Measurements from ENCODE around the gene VSTM1. TPM values are rescaled to one million over a fixed set of nuclear protein-coding genes. Genes with fewer than 3 reads are reported as not detected.

The VSTM1 gene
- total and polyA plus RNA-seq, 2 donors (not counting 3 experiments of a cell fraction or from before 2014, with no cell fraction given) = not detected

DNA sequence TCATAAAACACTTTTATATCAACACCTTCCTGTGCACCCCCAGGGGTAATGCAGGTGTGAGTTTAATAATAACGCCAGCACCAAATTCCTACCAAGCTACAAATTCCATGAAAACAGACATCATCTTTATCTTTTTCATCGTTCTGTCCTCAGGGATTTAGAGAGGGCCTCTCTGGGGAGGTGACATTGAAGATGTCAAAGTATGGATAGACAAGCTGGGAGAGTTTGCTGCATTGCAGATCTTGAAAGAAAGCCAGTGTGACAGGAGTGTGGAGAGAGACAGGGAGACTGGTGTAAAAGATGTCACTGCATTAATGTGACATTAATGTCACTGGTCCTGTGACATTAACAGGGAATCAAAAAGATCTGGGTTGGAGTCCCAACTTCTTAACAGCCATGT lies 62.2 kb downstream of the VSTM1 start:
- no peaks in the 10 kb centered on the region for H3K4me1 ChIP-seq (ENCODE audit: control insufficient read depth, extremely low read depth, insufficient read depth, low read length)
- POLR2A ChIA-PET = no interaction called here

DNA sequence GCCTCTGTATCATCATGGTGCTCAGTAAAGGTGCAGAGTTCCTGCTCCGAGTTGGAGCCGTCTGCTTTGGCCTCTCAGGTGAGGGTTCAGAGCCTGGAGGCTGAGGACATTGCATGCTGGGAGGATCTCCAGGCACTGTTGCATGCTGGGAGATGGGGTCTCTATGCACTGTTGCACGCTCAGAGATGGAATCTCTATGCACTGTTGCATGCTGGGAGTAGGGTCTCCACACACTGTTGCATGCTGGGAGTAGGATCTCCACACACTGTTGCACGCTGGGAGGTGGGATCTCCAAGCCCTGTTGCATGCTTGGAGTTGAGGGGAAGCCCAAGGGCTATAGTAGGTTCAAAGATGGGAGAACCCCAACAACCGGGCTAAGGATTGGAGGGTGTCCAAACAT lies 64.0 kb downstream of the VSTM1 start:
- peaks cover 0 to 2% of the 10 kb centered on the region in 2 experiments for H3K27me3 ChIP-seq (ENCODE audit: control insufficient read depth in 2 of 2, insufficient read depth in 2 of 2, low read length in 2 of 2)
- ChIA-PET POLR2A (no interaction called here), CTCF (no interaction called here)
- no peaks in the 10 kb centered on the region for H3K79me2 ChIP-seq (ENCODE audit: control insufficient read depth, insufficient read depth, low read length)
- H3K9ac ChIP-seq (replicated peaks; ENCODE audit: extremely low read depth, insufficient read depth, low read length) = no peak overlapping the region
- no peaks in the 10 kb centered on the region for H3K9me3 ChIP-seq (replicated peaks; ENCODE audit: control insufficient read depth, insufficient read depth, low read length)
- H2AFZ ChIP-seq (ENCODE audit: low read depth, low read length) = no peak overlapping the region
- H3K4me2 ChIP-seq (ENCODE audit: insufficient read depth, low read length) = no peak overlapping the region
- H3K27ac ChIP-seq (ENCODE audit: insufficient read depth, low read depth, low read length) = no peak overlapping the region
- H4K20me1 ChIP-seq (replicated peaks; ENCODE audit: control insufficient read depth, extremely low read depth, insufficient read depth, low read length) = no peaks in the 10 kb centered on the region
- TF ChIP-seq JUN (IDR thresholded peaks at IDR 0.05; ENCODE audit: borderline replicate concordance, insufficient read depth, insufficient read length, low read depth) (no peak), EZH2 (IDR thresholded peaks at IDR 0.05; ENCODE audit: borderline replicate concordance, low read depth, low read length, severe bottlenecking) (no peak), POLR2AphosphoS5 (IDR thresholded peaks at IDR 0.05; ENCODE audit: insufficient read depth, low read depth, low read length) (no peak), MYC (IDR thresholded peaks at IDR 0.05; ENCODE audit: low read depth, low read length) (no peak), POLR2A (IDR thresholded peaks at IDR 0.05; ENCODE audit: low read depth, low read length) (no peak), GATA2 (IDR thresholded peaks at IDR 0.05; ENCODE audit: insufficient read depth, insufficient read length, low read depth, low read length) (no peak), FOS (IDR thresholded peaks at IDR 0.05; ENCODE audit: borderline replicate concordance, insufficient read depth, low read length) (no peak)
- TF ChIP-seq, protein P1, sequence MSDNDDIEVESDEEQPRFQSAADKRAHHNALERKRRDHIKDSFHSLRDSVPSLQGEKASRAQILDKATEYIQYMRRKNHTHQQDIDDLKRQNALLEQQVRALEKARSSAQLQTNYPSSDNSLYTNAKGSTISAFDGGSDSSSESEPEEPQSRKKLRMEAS (IDR thresholded peaks at IDR 0.05; ENCODE audit: insufficient read depth, insufficient read length) = no peak
- TF ChIP-seq, protein P2, sequence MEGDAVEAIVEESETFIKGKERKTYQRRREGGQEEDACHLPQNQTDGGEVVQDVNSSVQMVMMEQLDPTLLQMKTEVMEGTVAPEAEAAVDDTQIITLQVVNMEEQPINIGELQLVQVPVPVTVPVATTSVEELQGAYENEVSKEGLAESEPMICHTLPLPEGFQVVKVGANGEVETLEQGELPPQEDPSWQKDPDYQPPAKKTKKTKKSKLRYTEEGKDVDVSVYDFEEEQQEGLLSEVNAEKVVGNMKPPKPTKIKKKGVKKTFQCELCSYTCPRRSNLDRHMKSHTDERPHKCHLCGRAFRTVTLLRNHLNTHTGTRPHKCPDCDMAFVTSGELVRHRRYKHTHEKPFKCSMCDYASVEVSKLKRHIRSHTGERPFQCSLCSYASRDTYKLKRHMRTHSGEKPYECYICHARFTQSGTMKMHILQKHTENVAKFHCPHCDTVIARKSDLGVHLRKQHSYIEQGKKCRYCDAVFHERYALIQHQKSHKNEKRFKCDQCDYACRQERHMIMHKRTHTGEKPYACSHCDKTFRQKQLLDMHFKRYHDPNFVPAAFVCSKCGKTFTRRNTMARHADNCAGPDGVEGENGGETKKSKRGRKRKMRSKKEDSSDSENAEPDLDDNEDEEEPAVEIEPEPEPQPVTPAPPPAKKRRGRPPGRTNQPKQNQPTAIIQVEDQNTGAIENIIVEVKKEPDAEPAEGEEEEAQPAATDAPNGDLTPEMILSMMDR (IDR thresholded peaks at IDR 0.05; ENCODE audit: extremely low read depth in 1 of 2, insufficient read depth in 1 of 2, low read depth in 1 of 2, low read length in 2 of 2) = no peak
- BruUV-seq (replicated peaks) = no TSS peak
- no peak overlapping the region for H3K4me3 ChIP-seq (replicated peaks in 1 of 3; ENCODE audit: insufficient read depth in 1 of 3, low read depth in 1 of 3, low read length in 3 of 3)
- intact Hi-C loops (cut with micrococcal nuclease) (no loop called here), dilution Hi-C loops (cut with MboI; ENCODE audit: extremely low pct_ligation_motif_present, low sequenced_read_pairs) (no loop called here)
- FAIRE-seq (no peak), DNase-seq (ENCODE audit: low read depth, low spot score) (no peak)
- peaks cover 2% of the 10 kb centered on the region for H3K4me1 ChIP-seq (ENCODE audit: control insufficient read depth, extremely low read depth, insufficient read depth, low read length)
- no peaks in the 10 kb centered on the region for H3K9me1 ChIP-seq (replicated peaks; ENCODE audit: control insufficient read depth, extremely low read depth, insufficient read depth, low read length)
- H3K36me3 ChIP-seq (ENCODE audit: control insufficient read depth in 2 of 2, extremely low read depth in 1 of 2, insufficient read depth in 2 of 2, low read length in 2 of 2) = no peaks in the 10 kb centered on the region

More for the DNA sequence above, 62.2 kb downstream of the VSTM1 start:
- DNase-seq (ENCODE audit: low read depth, low spot score) (no peak), FAIRE-seq (no peak)
- intact Hi-C loops (cut with micrococcal nuclease) = no loop called here
- Histone ChIP-seq H3K27ac (ENCODE audit: insufficient read depth, low read depth, low read length) (no peak overlapping the region), H4K20me1 (replicated peaks; ENCODE audit: control insufficient read depth, extremely low read depth, insufficient read depth, low read length) (no peaks in the 10 kb centered on the region), H3K4me2 (ENCODE audit: insufficient read depth, low read length) (no peak overlapping the region), H3K9ac (replicated peaks; ENCODE audit: extremely low read depth, insufficient read depth, low read length) (no peak overlapping the region), H3K4me3 (replicated peaks in 1 of 3; ENCODE audit: insufficient read depth in 1 of 3, low read depth in 1 of 3, low read length in 3 of 3) (no peak overlapping the region), H2AFZ (ENCODE audit: low read depth, low read length) (no peak overlapping the region), H3K9me1 (replicated peaks; ENCODE audit: control insufficient read depth, extremely low read depth, insufficient read depth, low read length) (no peaks in the 10 kb centered on the region), H3K79me2 (ENCODE audit: control insufficient read depth, insufficient read depth, low read length) (no peaks in the 10 kb centered on the region), H3K27me3 (ENCODE audit: control insufficient read depth in 2 of 2, insufficient read depth in 2 of 2, low read length in 2 of 2) (peaks cover 0 to 2% of the 10 kb centered on the region in 2 experiments), H3K9me3 (replicated peaks; ENCODE audit: control insufficient read depth, insufficient read depth, low read length) (no peaks in the 10 kb centered on the region), H3K36me3 (ENCODE audit: control insufficient read depth in 2 of 2, extremely low read depth in 1 of 2, insufficient read depth in 2 of 2, low read length in 2 of 2) (no peaks in the 10 kb centered on the region)
- CTCF ChIA-PET = interaction anchor here (1.0 to 1.2 kb wide), 3 partner anchors 8 to 29 kb away, joined by 3 to 6 read pairs (median 5); no protein-coding TSS in a partner anchor
- dilution Hi-C loops (cut with MboI; ENCODE audit: extremely low pct_ligation_motif_present, low sequenced_read_pairs) = no loop called here
- BruUV-seq (replicated peaks) = no TSS peak
- no peak for TF ChIP-seq POLR2A (IDR thresholded peaks at IDR 0.05; ENCODE audit: low read depth, low read length)
- TF ChIP-seq GATA2 (IDR thresholded peaks at IDR 0.05; ENCODE audit: insufficient read depth, insufficient read length, low read depth, low read length) = no peak
